NCI-H2196 (cell line): ENCODE results near the gene TCTN2.
A peak's percentile ranks its signal among the peaks of the same experiment; 100 is the strongest.

Experiments used
- DNase-seq: peaks from one replicate; lab custom pipeline; 2025; ENCODE audit not compliant: unreplicated experiment; lab: John Stamatoyannopoulos, UW

Gene TCTN2

GRCh38 chr12:123683964-123684363, 13.1 kb downstream of the TCTN2 start:
- DNase-seq = no peak

- DNase-seq = no peak
Measured at GRCh38 chr12:123686636-123687190, 15.8 kb downstream of the TCTN2 start.

- DNase-seq = no peak
Measured at GRCh38 chr12:123690191-123690840, 19.4 kb downstream of the TCTN2 start.

- DNase-seq = peak; percentile 77
Measured at GRCh38 chr12:123696207-123696606, 25.3 kb downstream of the TCTN2 start.

GRCh38 chr12:123696646-123697045, 25.7 kb downstream of the TCTN2 start:
- peak; percentile 76 for DNase-seq

GRCh38 chr12:123705935-123706334, 35.0 kb downstream of the TCTN2 start:
- DNase-seq = peak; percentile 29

GRCh38 chr12:123707466-123707865, 36.6 kb downstream of the TCTN2 start:
- no peak for DNase-seq

- DNase-seq = no peak
Measured at GRCh38 chr12:123712780-123713319, 41.9 kb downstream of the TCTN2 start.

- no peak for DNase-seq
Measured at GRCh38 chr12:123713398-123713797, 42.5 kb downstream of the TCTN2 start.

- no peak for DNase-seq
Measured at GRCh38 chr12:123713823-123714585, 43.1 kb downstream of the TCTN2 start.

GRCh38 chr12:123715195-123715594, 44.3 kb downstream of the TCTN2 start:
- no peak for DNase-seq

- no peak for DNase-seq
Measured at GRCh38 chr12:123717350-123717749, 46.4 kb downstream of the TCTN2 start.

- no peak for DNase-seq
Measured at GRCh38 chr12:123720141-123720814, 49.4 kb downstream of the TCTN2 start.

- DNase-seq = no peak
Measured at GRCh38 chr12:123721245-123721644, 50.3 kb downstream of the TCTN2 start.

- DNase-seq = no peak
Measured at GRCh38 chr12:123723011-123723410, 52.1 kb downstream of the TCTN2 start.

- DNase-seq = no peak
Measured at GRCh38 chr12:123723765-123724164, 52.9 kb downstream of the TCTN2 start.

GRCh38 chr12:123726244-123726643, 55.3 kb downstream of the TCTN2 start:
- DNase-seq = no peak

- DNase-seq = no peak
Measured at GRCh38 chr12:123726962-123727361, 56.0 kb downstream of the TCTN2 start.

- no peak for DNase-seq
Measured at GRCh38 chr12:123727878-123728277, 57.0 kb downstream of the TCTN2 start.

GRCh38 chr12:123731596-123731995, 60.7 kb downstream of the TCTN2 start:
- no peak for DNase-seq

GRCh38 chr12:123732251-123732650, 61.3 kb downstream of the TCTN2 start:
- no peak for DNase-seq
